ENCODE measurements around the gene ZKSCAN1.
A peak's percentile ranks its signal among the peaks of the same experiment; 100 is the strongest.
"Not testable (repeated sequence)": the region's sequence is repeated elsewhere in the genome, so short reads cannot be mapped to it uniquely, and the experiment has no call there.

Gene ZKSCAN1

DNA sequence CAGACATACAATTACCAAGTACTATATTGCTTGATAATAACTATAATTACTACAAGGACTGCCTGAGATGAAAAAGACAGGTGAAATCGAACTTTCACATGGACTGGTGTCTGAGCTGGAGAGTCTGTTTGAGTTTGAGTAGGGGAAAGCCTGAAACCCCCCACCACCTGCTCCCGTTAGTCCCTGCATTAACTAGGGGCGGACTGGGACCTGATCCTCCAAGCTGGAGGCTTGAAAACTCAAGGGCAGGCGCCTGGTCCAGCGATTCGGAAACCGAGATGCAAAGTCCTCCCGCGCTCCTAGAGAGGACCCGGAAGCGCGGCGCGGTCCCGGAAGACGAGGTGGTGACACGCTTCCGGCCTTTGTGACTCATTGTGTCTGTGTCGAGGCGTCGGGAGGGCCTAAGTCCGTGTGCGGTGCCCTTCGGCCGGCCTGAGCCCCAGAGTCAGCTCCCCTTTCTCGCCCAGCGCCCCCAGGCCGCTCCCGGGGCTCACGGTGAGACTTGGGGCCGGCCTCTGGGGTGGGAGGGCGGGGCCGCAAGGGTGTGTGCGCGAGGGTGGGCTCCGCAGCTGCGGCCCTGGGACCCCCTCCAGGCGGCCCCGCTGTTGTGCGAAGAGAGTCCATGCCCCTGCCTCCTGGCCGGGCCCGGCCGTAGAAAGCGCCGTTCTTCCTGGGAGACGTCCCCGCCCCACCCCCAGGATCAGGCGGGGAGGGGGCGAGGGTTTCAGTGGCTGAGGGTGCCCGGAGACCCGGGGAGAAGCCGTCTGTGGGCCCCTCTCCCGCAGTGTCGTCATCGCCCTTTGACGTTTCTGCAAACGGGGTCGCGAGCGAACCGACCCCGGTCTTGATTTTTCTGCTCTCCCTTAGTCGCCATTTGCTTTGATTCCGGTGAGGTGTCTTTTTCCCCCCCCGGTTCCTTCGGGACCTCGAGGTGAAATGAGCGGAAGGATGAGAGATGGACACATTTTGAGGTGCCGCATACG lies at the start of gene ZKSCAN1:
Gene ZKSCAN1, plus strand, starts transcription at position 365 of the 983 bp plus-strand sequence. CDS start 7,911 bp downstream, outside the sequence.
- peak; percentile 99 for DNase-seq (ENCODE audit: low spot score)

DNA sequence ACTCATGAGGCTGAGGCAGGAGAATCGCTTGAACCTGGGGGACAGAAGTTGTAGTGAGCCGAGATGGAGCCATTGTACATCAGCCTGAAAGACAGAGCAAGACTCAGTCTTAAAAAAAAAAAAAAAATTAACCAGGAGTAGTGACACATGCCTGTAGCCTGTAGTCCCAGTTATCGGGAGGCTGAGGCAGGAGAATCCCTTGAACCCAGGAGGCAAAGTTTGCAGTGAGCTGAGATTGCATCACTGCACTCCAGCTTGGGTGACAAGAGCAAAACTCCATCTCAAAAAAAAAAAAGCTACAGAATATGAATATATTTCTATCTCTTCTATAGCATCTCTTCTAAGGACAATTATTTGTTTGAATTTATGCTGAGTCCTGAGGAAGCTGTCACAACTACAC lies 46.1 kb upstream of the ZKSCAN1 start:
- DNase-seq (ENCODE audit: low spot score) = no peak

DNA sequence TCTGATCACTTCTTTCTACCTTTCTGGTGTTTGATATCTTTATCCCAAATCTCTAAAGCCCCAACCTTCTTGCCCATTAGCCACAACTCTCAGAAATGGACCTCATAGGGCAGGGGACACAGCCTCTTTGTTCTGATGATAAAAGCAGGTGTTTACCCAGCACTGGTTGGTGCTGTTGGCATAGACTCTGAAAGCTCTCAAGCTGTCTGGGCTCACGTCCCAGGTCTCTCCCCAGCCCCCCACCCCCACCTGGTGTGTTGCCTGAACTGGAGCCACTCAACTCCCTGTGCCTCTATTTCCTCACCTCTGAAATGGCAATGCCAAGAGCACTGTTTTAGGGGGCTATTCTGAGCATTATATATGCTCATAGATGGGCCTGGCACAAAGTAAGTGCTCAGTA lies 45.6 kb upstream of the ZKSCAN1 start:
- not testable (repeated sequence) for DNase-seq (ENCODE audit: low spot score)

DNA sequence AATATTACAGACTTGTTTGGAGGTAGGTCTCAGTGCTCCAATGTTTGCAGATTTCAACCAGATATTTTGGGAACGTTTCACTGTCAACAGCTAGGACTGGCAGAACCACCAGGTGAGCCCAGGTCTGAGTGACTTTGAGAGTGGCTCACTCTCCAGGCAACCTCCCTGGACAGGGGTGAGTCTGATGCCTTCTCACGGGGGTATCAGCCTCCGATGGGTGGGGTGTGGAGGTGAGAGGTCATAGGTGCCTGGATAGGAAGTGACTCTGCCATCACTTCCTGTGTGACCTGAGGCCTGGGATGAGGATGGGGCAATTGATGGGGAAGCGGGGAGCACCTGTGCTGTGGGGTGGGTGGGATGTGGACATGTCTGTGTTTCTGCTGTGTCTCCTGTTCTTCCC lies 44.2 kb upstream of the ZKSCAN1 start:
- DNase-seq (ENCODE audit: low spot score) = no peak

DNA sequence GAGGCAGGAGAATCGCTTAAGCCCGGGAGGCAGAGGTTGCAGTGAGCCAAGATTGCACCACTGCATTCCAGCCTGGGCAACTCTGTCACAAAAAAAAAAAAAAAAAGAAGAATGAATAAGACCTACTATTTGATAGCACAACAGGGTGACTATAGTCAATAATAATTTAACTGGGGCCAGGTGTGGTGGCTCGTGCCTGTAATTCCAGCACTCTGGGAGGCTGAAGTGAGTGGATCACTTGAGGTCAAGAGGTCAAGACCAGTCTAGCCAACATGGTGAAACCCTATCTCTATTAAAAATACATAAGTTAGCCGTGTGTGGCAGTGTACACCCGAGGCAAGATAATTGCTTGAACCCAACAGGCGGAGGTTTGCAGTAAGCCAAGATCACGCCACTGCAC lies 41.6 kb upstream of the ZKSCAN1 start:
- DNase-seq (ENCODE audit: low spot score) = not testable (repeated sequence)

DNA sequence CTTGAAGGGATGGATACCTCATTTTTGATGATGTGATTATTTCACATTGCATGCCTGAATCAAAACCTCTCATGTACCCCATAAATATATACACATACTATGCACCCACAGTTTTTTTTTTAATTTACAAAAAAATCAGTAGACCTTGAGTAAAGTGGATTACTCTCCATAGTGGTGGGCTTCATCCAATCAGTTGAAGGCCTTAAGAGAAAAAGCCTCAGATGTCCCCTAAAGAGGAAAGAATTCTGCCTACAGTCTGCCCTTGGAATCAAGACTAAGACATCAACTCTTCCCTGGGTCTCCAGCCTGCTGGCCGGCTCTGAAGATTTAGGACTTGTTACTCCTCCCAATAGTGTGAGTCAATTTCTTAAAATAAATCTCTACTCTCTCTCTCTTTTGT lies 40.7 kb upstream of the ZKSCAN1 start:
- DNase-seq (ENCODE audit: low spot score) = no peak

DNA sequence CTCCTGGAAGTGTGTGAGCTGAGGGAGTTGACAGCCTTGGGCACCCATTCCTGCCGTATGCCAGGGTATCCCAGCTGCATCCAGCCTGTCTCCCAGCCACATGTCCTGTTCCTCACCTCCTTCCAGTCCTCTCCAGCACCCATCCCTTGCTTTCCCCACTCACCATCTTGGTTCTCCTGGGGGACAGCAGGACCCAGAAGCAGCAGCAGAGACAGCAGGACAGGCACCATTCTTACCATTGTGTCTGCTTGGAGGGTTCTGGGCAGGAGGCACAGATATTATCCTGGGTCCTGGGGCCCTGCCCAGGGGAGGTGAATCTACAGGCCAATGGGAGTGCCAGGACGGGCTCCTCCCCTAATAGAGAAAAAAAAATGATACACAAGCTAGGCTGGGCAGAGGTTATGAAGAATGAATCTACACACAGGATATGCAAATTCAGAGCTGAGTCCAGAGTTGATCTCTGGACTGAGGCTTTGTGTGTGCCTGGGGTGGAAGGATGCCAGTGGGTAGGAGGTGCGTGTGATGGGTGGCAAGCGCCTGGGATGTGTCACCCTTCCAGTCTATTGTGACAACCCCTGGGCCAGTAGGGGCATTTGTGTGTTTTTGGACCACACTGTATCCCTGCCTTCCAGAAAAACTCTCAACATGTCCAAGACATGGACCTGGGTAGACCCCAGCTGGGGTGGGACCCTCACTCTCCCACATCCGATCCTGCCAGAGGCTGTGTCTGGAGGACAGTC lies 39.4 kb upstream of the ZKSCAN1 start, which contains the start of gene AZGP1:
Gene AZGP1, minus strand, starts transcription at position 250 of the 740 bp plus-strand sequence. Its CDS starts 11 bp downstream, at position 239.
- DNase-seq (ENCODE audit: low spot score) = peak; percentile 52

DNA sequence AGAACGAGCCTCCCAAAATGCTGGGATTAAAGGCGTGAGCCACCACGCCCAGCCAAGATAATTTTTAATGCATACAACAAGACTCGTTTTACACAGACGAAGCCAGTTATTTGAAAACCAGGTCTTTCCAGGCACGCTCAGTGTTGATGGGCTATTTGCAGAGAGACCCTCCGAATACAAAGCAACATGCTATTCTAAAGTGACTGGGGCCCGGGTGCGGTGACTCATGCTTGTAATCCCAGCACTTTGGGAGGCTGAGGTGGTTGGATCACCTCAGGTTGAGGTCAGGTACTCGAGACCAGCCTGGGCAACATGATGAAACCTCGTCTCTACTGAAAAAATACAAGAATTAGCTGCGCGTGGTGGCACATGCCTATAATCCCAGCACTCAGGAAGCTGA lies 38.8 kb upstream of the ZKSCAN1 start:
- DNase-seq (ENCODE audit: low spot score) = no peak

DNA sequence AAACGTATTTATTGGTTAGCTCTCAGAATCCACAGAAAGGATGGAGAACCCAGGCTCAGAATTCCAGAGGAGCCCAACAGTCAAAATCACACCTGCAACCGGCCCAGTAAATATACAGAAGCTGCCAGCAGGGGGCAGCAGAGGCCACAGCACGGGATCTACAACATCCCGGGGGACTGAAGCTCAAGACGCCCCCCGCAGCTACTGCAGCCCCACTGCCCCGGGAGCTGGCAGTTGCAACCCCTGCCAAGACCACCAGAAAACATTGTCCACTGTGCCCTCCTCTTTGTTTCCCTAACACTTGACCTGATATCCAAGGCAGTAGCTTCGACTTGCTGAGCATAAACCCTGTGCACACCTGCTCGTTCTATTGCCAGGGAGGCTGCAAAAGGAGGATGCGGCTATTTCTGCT lies 35.6 kb upstream of the ZKSCAN1 start:
- not testable (repeated sequence) for DNase-seq (ENCODE audit: low spot score)

DNA sequence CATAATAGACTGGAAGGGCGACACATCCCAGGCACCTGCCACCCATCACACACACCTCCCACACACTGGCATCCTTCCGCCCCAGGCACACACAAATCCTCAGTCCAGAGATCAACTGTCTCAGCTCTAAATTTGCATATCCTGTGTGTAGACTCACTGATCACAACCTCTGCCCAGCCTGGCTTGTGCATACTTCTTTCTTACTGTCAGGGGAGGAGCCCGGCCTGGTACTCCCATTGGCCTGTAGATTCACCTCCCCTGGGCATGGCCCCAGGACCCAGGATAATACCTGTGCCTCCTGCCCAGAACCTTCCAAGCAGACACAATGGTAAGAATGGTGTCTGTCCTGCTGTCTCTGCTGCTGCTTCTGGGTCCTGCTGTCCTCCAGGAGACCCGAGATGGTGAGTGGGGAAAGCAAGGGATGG lies 34.9 kb upstream of the ZKSCAN1 start:
- not testable (repeated sequence) for DNase-seq (ENCODE audit: low spot score)

DNA sequence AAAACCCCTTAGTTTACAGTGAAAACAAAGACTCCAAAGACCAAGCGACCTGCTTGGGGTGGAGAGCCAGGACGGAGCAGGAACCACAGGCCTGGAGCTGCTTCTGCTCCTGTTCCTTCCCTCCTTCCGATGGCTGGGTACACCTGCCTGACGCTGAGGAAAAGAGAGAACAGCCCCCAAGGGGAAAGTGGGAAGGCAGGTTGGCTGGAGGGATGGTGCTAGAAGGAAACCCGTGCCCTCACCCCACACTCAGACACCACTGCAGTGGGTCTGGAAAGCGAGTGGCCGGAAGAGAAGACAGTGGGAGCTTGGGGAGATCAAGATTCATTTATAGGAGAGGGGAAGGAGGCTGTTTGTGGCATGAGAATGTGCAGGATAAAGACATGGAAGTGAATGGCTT lies 34.3 kb upstream of the ZKSCAN1 start:
- not testable (repeated sequence) for DNase-seq (ENCODE audit: low spot score)

DNA sequence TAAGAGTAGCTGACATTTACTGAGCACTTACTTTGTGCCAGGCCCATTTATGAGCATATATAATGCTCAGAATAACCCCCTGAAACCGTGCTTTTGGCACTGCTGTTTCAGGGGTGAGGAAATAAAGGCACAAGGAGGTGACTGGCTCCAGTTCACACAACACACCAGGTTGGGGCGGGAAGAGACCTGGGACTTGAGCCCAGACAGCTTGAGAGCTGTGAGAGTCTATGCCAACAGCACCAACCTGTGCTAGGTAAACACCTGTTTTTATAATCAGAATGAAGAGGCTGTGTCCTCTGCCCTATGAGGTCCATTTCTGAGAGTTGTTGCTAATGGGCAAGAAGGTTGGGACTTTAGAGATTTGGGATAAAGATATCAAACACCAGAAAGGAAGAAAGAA lies 30.8 kb upstream of the ZKSCAN1 start:
- DNase-seq (ENCODE audit: low spot score) = no peak

DNA sequence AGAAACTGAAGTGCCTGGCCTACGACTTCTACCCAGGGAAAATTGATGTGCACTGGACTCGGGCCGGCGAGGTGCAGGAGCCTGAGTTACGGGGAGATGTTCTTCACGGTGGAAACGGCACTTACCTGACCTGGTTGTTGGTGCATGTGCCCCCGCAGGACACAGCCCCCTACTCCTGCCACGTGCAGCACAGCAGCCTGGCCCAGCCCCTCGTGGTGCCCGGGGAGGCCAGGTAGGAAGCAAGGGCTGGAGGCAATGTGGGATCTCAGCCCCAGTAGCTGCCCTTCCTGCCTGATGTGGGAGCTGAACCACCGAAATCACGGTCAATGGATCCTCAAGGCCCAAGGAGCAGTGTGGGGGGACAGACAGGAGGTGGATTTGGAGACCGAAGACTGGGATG lies 28.1 kb upstream of the ZKSCAN1 start:
- DNase-seq (ENCODE audit: low spot score) = not testable (repeated sequence)

DNA sequence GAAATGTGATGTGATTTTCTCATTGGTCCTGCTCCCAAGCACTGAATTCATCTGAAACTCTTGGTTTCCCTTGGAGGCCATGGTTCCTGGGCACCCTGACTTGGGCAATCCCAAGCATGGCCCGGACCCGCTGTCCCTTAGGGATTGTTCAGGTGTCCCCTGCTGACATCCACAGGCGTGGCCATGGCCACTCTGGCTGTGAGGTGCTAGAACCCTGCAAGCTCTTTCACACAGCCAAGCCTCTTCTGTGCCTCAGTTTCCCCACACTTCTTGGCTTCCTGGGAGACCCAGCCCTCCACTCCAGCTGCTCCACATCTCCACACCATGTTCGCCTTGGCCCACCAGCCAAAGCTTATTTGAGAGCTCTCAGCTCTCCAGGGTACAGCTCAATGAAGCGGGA lies 27.6 kb upstream of the ZKSCAN1 start:
- DNase-seq (ENCODE audit: low spot score) = no peak

DNA sequence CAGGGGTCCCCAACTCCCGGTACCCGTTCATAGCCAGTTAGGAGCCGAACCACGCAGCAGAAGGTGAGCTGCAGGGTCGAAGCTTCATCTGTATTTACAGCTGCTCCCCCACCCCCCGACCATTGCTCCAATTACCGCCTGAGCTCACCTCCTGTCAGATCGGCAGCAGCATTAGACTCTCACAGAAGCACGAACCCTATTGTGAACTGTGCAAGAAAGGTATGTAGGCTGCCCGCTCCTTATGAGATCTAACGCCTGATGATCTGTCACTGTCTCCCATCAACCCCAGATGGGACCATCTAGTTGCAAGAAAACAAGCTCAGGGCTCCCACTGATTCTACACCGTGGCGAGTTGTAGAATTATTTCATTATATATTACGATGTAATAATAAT lies 24.9 kb upstream of the ZKSCAN1 start:
- no peak for DNase-seq (ENCODE audit: low spot score)

DNA sequence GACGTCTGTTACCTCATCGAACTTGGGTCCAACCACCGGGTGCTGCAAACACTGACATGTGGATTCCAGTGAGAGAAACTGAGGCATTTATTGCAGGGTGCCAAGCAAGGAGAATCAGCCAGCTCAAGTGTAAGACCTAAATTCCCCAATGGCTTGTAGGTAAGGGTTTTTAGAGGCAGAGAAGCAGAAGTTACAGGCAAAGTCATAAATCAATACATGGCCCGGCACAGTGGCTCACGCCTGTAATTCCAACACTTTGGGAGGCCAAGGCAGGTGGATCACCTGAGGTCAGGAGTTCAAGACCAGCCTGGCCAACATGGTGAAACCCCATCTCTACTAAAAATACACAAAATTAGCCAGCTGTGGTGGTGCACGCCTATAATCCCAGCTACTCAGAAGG lies 23.9 kb upstream of the ZKSCAN1 start:
- not testable (repeated sequence) for DNase-seq (ENCODE audit: low spot score)

DNA sequence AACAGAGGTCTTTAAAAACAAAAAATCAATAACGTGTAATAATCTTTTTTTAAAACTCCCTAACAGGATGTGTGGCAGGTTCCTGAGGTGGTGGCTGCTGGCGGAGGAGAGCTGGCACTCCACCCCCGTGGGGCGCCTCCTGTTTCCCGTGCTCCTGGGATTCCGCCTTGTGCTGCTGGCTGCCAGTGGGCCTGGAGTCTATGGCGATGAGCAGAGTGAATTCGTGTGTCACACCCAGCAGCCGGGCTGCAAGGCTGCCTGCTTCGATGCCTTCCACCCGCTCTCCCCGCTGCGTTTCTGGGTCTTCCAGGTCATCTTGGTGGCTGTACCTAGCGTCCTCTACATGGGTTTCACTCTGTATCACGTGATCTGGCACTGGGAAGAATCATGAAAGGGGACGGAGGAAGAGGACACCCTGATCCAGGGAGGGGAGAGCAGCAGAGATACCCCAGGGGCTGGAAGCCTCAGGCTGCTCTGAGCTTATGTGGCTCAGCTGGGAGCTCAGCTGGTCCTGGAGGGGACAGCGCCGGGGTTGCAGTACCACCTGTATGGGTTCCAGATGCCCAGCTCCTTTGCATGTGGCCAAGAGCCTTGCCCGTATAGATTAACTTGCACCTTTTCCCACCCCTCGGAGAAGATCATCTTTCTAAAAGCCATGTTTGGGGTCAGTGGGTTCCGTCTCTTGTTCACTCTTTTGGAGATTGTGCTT lies 22.9 kb upstream of the ZKSCAN1 start:
- DNase-seq (ENCODE audit: low spot score) = no peak

DNA sequence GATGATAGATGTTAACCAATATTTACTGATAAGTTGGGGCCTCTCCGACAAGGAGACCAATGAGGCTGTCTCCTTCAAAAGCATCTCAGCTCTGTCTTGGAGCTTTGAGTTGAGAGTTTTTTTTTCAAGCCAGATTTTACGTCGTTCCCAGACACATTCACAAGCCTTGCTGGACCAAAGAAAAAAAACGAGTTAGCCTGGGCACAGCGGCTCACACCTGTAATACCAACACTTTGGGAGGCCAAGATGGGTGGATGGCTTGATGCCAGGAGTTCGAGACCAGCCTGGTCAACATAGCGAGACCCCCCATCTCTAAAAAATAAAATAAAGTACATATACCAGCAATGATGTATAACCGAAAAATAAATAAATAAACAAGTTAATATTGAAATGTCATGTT lies 20.6 kb upstream of the ZKSCAN1 start:
- DNase-seq (ENCODE audit: low spot score) = no peak

DNA sequence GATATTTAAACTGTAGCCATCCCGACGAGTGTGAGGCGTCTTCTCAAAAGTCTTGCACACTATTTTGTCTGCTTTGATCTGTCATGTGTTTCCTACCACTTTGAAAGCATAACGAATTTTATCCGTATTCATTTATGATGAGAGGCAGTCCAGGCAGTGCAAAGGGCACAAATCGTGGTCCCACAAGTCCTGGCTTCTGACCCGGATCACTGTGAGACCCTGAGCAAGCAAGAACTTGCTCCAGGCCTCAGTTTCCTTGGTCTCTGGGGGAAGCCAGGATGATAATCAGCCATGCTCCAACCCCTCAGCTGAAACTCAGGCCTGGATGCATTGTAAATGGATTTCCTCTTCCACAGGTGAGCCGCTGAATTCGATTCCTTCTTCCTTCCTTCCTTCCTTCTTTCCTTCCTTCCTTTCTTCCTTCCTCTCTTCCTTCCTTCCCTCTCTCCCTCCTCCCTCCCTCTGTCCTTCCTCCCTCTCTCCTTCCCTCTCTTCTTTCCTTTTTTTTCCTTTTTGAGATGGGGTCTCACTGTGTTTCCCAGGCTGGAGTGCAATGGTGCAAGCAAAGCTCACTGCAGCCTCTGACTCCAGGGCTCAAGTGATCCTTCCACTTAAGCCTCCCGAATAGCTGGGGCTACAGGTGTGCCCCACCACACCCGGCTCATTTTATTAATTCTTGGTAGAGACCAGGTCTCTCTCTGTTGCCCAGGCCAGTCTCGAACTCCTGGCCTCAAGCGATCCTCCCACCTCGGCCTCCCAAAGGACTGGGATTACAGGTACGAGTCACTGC lies 18.4 kb upstream of the ZKSCAN1 start:
- no peak for DNase-seq (ENCODE audit: low spot score)

DNA sequence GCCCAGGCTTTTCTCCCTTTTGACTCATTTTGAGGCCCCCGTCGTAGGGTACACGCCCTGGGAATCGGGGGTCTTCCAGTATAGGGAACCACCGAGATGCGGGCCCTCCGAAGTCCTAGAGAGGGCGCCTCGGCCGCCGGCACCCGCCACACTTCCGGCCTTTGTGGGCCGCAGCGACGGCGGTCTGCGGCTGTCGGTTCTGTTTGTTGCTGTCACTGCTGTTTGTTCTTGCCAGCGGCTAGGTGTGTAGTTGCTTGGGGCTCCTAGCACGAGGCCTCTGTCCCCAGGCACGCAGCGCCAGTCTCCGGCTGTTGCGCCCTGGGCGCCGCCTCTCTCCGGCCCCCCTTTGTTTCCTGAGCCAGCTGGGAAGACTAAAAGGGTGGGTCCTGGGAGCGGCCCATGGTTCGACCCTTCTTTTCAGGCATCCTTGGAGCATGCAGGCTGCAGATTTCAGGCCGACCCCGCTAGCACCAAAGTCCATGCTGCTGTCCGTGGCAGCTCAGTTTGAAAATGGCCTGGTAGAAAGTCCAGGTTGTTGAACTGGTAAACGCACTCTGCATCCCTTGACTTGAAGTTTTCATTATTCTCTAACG lies 17.8 kb upstream of the ZKSCAN1 start:
- DNase-seq (ENCODE audit: low spot score) = no peak

DNA sequence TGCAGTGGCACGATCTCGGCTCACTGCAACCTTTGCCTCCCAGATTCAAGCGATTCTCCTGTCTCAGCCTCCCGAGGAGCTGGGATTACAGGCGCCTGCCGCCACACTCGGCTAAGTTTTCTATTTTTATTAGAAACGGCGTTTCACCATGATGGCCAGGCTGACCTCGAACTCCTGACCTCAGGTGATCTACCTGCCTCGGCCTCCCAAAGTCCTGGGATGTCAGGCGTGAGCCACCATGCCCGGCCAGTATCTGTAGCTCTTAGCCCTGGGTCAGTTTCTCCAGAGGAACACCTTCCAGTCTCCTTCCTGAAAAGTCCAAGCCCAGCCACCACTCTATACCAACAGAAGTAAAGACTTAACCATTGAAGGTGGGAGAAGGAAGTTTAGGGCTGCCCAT lies 15.2 kb upstream of the ZKSCAN1 start:
- DNase-seq (ENCODE audit: low spot score) = no peak
